GM19023 (cell line): ENCODE results near the gene TDRD7.

Experiments
- ATAC-seq: cut with Tn5 transposase; IDR thresholded peaks from one replicate; pipeline ENCODE4 v1.9.1; 2021; ENCODE audit warnings: mild to moderate bottlenecking, moderate library complexity; ENCODE audit not compliant: unreplicated experiment

TDRD7 gene

GRCh38 chr9:97525451-97525850, 113.6 kb downstream of the TDRD7 start:
- no peak for ATAC-seq

- ATAC-seq: no peak
These were observed 115.1 kb downstream of the TDRD7 start for GRCh38 chr9:97526895-97527575.

GRCh38 chr9:97527626-97528528, 116.0 kb downstream of the TDRD7 start:
- no peak for ATAC-seq

GRCh38 chr9:97528529-97529230, 116.8 kb downstream of the TDRD7 start:
- ATAC-seq: no peak

GRCh38 chr9:97529363-97530076, 117.6 kb downstream of the TDRD7 start:
- ATAC-seq: peak; percentile 64

- ATAC-seq: no peak
These were observed 120.0 kb downstream of the TDRD7 start for GRCh38 chr9:97531888-97532376.

- ATAC-seq: no peak
These were observed 122.3 kb downstream of the TDRD7 start for GRCh38 chr9:97534185-97534584.

GRCh38 chr9:97534961-97535594, 123.2 kb downstream of the TDRD7 start:
- no peak for ATAC-seq

GRCh38 chr9:97535771-97536170, 123.9 kb downstream of the TDRD7 start:
- ATAC-seq: no peak

- ATAC-seq: no peak
These were observed 124.6 kb downstream of the TDRD7 start for GRCh38 chr9:97536480-97536879.

GRCh38 chr9:97543561-97543960, 131.7 kb downstream of the TDRD7 start:
- ATAC-seq: no peak

- ATAC-seq: no peak
These were observed 133.6 kb downstream of the TDRD7 start for GRCh38 chr9:97545486-97545885.
